PFSK-1 (cell line): ENCODE data around the gene NAGS.

Experiments used
- FOXP2 ChIP-seq: optimal IDR thresholded peaks from 2 replicates; pipeline ENCODE3; 2011; ENCODE audit warnings: borderline replicate concordance, control low read depth, inconsistent platforms; ENCODE audit not compliant: insufficient read depth; ENCODE audit errors: extremely low read length, extremely low read depth
- POLR2AphosphoS5 ChIP-seq: IDR thresholded peaks from 2 replicates; pipeline ENCODE4 v1.6.1; 2012; ENCODE audit warnings: low read depth, mild to moderate bottlenecking, control low read depth, low read length, moderate library complexity
- SIN3A ChIP-seq: IDR thresholded peaks from 2 replicates; pipeline ENCODE4 v1.6.1; 2012; ENCODE audit warnings: mild to moderate bottlenecking, low read length, moderate library complexity, borderline replicate concordance; ENCODE audit not compliant: insufficient read depth
- TAF1 ChIP-seq: IDR thresholded peaks from 2 replicates; pipeline ENCODE4 v1.6.1; 2012; ENCODE audit warnings: low read length, control low read depth, borderline replicate concordance; ENCODE audit not compliant: insufficient read depth
- TF ChIP-seq, protein P1 (sequence below), 2 experiments: IDR thresholded peaks; 2 replicates each; pipeline versions ENCODE4 v1.6.1 to v1.8.0; 2011 to 2012; ENCODE audit warnings: low read depth in 2 of 2, low read length in 2 of 2, control low read depth in 1 of 2, inconsistent platforms in 1 of 2, mild to moderate bottlenecking in 1 of 2, moderate library complexity in 1 of 2; ENCODE audit not compliant: insufficient read depth in 1 of 2

NAGS gene

DNA sequence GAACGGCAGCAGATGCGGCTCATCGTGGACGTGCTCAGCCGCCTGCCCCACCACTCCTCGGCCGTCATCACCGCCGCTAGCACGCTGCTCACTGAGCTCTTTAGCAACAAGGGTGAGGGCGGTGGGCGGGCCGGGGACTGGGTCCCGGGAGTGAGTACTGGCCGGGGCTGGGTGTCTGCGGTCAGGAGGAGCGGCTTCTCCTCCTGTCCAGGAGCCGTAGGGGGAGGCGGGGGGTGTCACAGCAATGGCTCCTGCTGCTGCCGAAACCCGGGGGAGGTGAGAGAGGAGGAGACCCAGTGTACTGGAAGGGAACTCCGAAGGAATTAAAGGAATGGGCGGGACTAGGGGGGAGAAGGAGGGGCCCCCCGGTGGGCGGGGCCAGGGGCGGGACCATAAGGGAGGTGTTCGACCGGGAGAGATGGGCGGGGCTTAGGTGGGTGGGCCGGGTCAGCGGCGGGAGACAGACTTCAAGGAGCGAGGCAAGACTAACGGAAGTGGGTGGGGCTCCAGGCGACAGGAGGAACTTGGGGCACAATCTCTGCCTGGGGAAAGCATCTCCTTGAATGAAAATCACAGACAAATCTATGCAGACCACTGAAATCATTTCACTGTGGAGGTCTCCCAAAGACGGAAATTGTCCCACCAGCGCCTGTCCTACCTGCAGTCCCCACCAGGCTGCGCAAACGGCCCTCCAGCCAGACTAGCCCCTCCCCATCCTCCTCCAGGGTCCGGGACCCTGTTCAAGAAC is 2.4 kb downstream of the NAGS start:
- peak; percentile 38 for TF ChIP-seq FOXP2
- TF ChIP-seq POLR2AphosphoS5: peak; percentile 26; the same call in 1 of the 2 replicates
- peak; percentile 69; the same call in 1 of the 2 replicates for TF ChIP-seq SIN3A
- no peak for TF ChIP-seq TAF1

DNA sequence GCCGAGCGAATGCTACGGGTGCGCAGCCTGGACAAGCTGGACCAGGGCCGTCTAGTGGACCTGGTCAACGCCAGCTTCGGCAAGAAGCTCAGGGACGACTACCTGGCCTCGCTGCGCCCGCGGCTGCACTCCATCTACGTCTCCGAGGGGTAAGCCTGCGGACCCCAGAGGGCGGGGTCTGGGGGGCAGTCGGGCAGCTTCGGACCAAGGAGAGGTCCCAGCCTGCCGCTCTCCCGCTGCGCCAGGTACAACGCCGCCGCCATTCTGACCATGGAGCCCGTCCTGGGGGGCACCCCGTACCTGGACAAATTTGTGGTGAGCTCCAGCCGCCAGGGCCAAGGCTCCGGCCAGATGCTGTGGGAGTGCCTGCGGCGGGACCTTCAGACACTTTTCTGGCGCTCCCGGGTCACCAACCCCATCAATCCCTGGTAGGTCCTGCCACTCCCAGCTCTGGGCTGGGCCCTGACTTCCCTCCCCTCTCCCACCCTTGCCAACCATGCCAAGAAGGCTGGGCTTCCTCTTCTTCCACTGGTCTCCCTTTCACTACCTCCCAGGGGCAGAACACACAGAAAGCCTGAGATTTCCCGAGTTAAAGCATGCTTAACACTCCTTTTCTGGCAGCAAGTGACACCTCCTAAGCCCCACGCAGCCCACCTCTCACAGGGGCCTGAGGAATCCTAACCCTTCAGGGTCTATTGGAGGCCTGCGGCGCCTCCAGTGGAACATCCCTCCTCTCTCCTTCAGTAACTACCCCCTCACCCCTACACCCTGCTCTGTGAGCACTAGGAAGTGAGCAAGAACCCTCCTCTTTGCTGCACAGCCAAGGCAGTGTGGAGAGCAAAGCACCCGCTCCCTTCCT is 3.2 kb downstream of the NAGS start:
- TF ChIP-seq TAF1: 0 out of 2 replicates have a peak, but pooled peaks have one; percentile 11
- no peak for TF ChIP-seq FOXP2

DNA sequence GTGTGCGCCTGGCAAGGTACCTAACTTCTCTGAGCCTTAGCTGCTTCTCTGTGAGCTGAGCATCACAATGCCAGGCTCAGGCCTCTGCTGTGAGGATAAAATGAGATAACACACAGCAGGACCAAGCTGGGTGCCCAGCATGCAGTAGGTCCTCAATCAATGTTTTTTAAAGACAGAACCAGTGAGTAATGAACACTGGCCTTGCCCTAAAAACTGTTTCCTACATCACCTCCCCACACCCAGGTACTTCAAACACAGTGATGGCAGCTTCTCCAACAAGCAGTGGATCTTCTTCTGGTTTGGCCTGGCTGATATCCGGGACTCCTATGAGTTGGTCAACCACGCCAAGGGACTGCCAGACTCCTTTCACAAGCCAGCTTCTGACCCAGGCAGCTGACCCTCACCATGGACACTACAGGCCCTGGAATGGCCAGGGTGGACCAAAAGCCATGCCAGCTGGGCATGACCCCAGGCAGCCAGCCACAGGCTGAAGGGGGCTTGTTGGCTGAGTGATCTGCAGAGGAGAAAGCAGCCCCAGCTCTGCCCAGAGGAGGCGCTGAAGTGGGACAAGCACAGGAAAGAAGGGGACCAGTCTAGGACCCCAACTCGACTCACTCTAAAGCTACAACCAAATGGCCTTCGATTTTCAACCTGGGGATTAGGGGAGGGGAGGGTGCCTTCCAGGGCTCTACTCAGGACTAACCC is 3.9 kb downstream of the NAGS start:
- TF ChIP-seq POLR2AphosphoS5 (no peak), SIN3A (no peak), FOXP2 (no peak), TAF1 (no peak)
- TF ChIP-seq, protein P1, sequence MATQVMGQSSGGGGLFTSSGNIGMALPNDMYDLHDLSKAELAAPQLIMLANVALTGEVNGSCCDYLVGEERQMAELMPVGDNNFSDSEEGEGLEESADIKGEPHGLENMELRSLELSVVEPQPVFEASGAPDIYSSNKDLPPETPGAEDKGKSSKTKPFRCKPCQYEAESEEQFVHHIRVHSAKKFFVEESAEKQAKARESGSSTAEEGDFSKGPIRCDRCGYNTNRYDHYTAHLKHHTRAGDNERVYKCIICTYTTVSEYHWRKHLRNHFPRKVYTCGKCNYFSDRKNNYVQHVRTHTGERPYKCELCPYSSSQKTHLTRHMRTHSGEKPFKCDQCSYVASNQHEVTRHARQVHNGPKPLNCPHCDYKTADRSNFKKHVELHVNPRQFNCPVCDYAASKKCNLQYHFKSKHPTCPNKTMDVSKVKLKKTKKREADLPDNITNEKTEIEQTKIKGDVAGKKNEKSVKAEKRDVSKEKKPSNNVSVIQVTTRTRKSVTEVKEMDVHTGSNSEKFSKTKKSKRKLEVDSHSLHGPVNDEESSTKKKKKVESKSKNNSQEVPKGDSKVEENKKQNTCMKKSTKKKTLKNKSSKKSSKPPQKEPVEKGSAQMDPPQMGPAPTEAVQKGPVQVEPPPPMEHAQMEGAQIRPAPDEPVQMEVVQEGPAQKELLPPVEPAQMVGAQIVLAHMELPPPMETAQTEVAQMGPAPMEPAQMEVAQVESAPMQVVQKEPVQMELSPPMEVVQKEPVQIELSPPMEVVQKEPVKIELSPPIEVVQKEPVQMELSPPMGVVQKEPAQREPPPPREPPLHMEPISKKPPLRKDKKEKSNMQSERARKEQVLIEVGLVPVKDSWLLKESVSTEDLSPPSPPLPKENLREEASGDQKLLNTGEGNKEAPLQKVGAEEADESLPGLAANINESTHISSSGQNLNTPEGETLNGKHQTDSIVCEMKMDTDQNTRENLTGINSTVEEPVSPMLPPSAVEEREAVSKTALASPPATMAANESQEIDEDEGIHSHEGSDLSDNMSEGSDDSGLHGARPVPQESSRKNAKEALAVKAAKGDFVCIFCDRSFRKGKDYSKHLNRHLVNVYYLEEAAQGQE (IDR thresholded peaks at IDR 0.05; ENCODE audit: insufficient read depth in 1 of 2, low read depth in 2 of 2, low read length in 2 of 2): no peak

DNA sequence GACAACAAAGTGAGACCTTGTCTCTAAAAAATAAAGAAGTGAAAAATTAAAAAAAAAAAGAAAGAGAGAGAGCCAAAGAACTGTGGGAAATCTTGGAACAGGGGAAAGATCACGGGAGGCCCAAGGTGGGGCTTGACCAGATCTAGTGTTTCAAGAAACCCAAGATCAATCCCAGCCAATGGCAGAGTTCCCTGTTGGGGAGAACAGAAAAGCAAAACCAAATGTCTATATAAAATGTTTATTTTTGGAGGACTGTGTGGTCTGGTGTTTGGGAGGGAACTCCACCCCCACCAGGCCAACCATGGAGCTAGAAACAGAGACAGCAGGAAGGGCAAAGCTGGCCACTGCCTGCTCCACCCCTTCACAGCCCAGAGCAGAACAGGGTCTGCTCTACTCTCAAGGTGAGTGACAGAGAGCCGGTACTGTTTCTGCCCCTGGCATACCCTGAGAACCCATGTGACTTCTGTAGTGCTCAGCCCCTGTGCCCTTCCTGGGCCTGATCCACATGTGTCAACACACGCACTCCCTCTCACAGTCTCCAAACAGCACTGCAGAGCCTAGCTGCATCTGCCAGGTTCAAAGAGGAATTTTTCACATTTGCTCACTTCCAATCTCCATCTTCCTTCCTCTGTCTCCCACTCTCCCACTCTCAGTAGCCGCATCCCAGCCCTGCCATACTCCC is 6.7 kb downstream of the NAGS start:
- TF ChIP-seq, protein P1 (IDR thresholded peaks at IDR 0.05; ENCODE audit: insufficient read depth in 1 of 2, low read depth in 2 of 2, low read length in 2 of 2): no peak
- no peak for TF ChIP-seq TAF1
- TF ChIP-seq POLR2AphosphoS5: no peak
- TF ChIP-seq FOXP2: no peak
- TF ChIP-seq SIN3A: no peak

DNA sequence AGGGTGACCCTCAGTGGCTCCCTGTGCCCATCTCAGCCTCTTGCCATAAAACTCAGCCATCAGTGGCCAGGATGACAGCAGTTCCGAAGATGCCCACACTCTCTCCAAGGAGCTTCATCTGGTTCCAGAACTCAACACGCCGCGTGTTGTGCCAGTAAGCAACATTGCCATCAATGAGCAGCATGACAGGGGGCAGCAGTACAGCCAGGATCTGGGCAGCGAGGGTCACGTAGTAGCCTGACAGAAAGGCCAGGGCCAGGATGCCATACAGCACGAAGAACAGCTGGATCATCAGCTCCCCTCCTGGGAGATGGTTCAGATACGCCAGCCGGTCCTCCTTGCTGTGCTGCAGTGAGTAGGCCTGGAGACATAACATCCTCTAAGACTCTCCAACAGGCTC is 7.5 kb downstream of the NAGS start:
- TF ChIP-seq POLR2AphosphoS5 (no peak), TAF1 (no peak), SIN3A (no peak), FOXP2 (no peak)
- TF ChIP-seq, protein P1 (IDR thresholded peaks at IDR 0.05; ENCODE audit: insufficient read depth in 1 of 2, low read depth in 2 of 2, low read length in 2 of 2): no peak
